ENCODE results near the gene PI4KA. TPM values are rescaled to one million over a fixed set of nuclear protein-coding genes. Genes with fewer than 3 reads are reported as not detected.
A peak's percentile ranks its signal among the peaks of the same experiment; 100 is the strongest.
"Not testable (repeated sequence)": the region's sequence is repeated elsewhere in the genome, so short reads cannot be mapped to it uniquely, and the experiment has no call there.

Gene PI4KA
- total RNA-seq, 6 donors from 2014 or later = 68.6 to 251 (median 89.5) TPM

DNA sequence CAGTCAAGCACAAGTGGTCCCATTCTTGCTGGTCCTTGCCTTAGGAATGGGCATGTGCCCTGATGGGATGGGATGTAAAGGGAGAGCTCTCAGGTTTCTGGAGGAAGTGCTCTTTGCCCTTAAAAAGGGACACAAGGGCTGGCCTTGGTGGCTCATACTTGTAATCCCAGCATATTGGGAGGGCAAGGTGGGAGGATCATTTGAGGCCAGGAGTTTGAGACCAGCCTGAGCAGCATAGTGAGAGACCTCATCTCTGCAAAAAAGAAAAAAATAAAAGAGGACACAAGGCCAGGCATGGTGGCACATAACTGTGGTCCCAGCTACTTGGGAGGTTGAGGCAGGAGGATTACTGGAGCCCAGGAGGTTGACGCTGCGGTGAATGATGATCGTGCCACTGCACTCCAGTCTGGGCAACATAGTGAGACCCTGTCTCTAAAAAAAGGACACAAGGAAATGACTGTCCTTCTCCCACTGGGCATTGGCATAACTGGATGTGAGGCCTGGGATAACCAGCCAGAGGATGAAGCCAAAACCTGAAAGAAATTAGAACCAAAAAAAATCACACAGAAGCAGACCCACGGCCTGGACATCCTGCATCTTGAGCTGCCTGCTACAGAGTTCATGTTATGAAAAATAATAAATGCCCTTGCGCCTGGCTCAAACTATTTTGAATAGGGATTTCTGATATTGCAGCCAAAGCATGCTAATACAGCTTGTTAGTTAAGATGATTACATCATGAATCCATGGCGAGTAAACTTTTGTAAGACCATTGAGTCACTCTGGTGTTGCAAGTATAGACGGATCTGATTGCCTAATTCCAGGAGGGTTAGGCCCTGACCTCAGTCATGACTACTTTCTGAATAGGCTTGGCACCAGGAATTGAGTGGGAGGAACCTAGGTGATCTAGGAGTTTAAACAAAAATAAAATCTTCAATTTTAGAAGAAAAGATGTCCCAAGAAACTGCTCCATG is 45.7 kb upstream of the PI4KA start:
- Histone ChIP-seq H3K36me3 (no peaks in the 10 kb centered on the region), H3K27me3 (no peaks in the 10 kb centered on the region), H3K27ac (peak overlapping the region in 1 of 4 donors; percentile 12), H3K4me3 (no peak overlapping the region), H3K9me3 (no peaks in the 10 kb centered on the region), H3K4me1 (peaks cover 3 to 15% (median 10%) of the 10 kb centered on the region in 4 donors)
- WGBS, 2 donors = 69 to 77% methylated on average over 7 of the region's 7 CpGs
- ATAC-seq (ENCODE audit: low FRiP score in 2 of 2) (peak; percentile 77 to 94), DNase-seq (peak in 1 of 2 donors; percentile 66)
- TF ChIP-seq POLR2AphosphoS5 (IDR thresholded peaks at IDR 0.05) (peak; percentile 62 to 88), EP300 (IDR thresholded peaks at IDR 0.05) (peak in 1 of 4 donors; percentile 76)
- TF ChIP-seq, protein P1, sequence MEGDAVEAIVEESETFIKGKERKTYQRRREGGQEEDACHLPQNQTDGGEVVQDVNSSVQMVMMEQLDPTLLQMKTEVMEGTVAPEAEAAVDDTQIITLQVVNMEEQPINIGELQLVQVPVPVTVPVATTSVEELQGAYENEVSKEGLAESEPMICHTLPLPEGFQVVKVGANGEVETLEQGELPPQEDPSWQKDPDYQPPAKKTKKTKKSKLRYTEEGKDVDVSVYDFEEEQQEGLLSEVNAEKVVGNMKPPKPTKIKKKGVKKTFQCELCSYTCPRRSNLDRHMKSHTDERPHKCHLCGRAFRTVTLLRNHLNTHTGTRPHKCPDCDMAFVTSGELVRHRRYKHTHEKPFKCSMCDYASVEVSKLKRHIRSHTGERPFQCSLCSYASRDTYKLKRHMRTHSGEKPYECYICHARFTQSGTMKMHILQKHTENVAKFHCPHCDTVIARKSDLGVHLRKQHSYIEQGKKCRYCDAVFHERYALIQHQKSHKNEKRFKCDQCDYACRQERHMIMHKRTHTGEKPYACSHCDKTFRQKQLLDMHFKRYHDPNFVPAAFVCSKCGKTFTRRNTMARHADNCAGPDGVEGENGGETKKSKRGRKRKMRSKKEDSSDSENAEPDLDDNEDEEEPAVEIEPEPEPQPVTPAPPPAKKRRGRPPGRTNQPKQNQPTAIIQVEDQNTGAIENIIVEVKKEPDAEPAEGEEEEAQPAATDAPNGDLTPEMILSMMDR (IDR thresholded peaks at IDR 0.05) = no peak

DNA sequence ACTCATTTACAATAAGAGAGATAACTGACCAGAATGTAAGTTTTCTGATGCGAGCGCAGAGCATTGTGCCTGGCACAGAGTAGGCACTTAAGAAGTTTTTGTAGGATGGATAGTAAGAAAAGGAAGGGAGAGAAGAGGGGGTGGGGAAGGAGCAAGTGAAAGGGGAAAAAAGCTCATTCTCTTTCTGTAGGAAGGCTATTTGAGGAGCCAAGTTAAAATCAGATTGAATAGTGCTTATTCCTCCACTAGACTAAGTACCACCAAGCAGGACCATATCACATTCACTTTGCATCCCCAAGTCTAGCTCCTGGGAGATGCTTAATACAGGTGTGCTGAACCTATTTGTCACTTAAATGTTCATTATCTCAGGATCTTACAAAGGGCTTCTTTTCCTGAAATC is 44.5 kb upstream of the PI4KA start:
- H3K27me3 ChIP-seq = no peaks in the 10 kb centered on the region
- ATAC-seq (ENCODE audit: low FRiP score in 2 of 2) = no peak
- no peak overlapping the region for H3K27ac ChIP-seq
- H3K4me1 ChIP-seq = peaks cover 3 to 15% (median 10%) of the 10 kb centered on the region in 4 donors
- 97 to 100% methylated on average over 2 of the region's 2 CpGs for WGBS, 2 donors
- H3K36me3 ChIP-seq = no peaks in the 10 kb centered on the region
- H3K4me3 ChIP-seq = no peak overlapping the region
- TF ChIP-seq, protein P1 (IDR thresholded peaks at IDR 0.05) = no peak
- TF ChIP-seq EP300 (IDR thresholded peaks at IDR 0.05) (no peak), POLR2A (IDR thresholded peaks at IDR 0.05) (no peak)
- no peaks in the 10 kb centered on the region for H3K9me3 ChIP-seq
- DNase-seq = no peak

- WGBS, 2 donors = 94 to 95% methylated on average over 16 to 18 of the region's 18 CpGs
- not testable (repeated sequence) for DNase-seq; H3K4me3 ChIP-seq; H3K9me3 ChIP-seq; ATAC-seq (ENCODE audit: low FRiP score in 2 of 2); H3K27me3 ChIP-seq; H3K27ac ChIP-seq; H3K36me3 ChIP-seq
- peaks cover 3 to 15% (median 10%) of the 10 kb centered on the region in 4 donors for H3K4me1 ChIP-seq
Measured at GRCh38 chr22:20901093-20902033, 42.8 kb upstream of the PI4KA start.

GRCh38 chr22:20899827-20900423 is 41.3 kb upstream of the PI4KA start:
- no peaks in the 10 kb centered on the region for H3K9me3 ChIP-seq
- no peak overlapping the region for H3K27ac ChIP-seq
- peaks cover 3 to 10% (median 5%) of the 10 kb centered on the region in 4 donors for H3K4me1 ChIP-seq
- H3K27me3 ChIP-seq = no peaks in the 10 kb centered on the region
- DNase-seq (no peak), ATAC-seq (ENCODE audit: low FRiP score in 2 of 2) (no peak)
- no peak overlapping the region for H3K4me3 ChIP-seq
- TF ChIP-seq POLR2A (IDR thresholded peaks at IDR 0.05) = no peak
- no peak for TF ChIP-seq EP300 (IDR thresholded peaks at IDR 0.05)
- TF ChIP-seq POLR2AphosphoS5 (IDR thresholded peaks at IDR 0.05) = no peak
- TF ChIP-seq, protein P1 (IDR thresholded peaks at IDR 0.05) = no peak
- H3K36me3 ChIP-seq = no peaks in the 10 kb centered on the region
- 78 to 79% methylated on average over 7 of the region's 7 CpGs for WGBS, 2 donors

GRCh38 chr22:20897737-20898136 is 39.1 kb upstream of the PI4KA start:
- not testable (repeated sequence) for H3K4me3 ChIP-seq; H3K9me3 ChIP-seq; H3K27ac ChIP-seq; H3K27me3 ChIP-seq; H3K4me1 ChIP-seq; DNase-seq; H3K36me3 ChIP-seq; ATAC-seq (ENCODE audit: low FRiP score in 2 of 2)
- WGBS, 2 donors = 89 to 93% methylated on average over 5 to 7 of the region's 7 CpGs

All from upper lobe of left lung (tissue), 6 donors.